B cell (primary cell): ENCODE data around the gene TUBA3E. TPM values are rescaled to one million over a fixed set of nuclear protein-coding genes. Genes with fewer than 3 reads are reported as not detected.
"Not testable (repeated sequence)": the region's sequence is repeated elsewhere in the genome, so short reads cannot be mapped to it uniquely, and the experiment has no call there.

Experiments used
- ATAC-seq: fragments of 200-7000 bp; cut with Tn5 transposase; one replicate; pipeline ENCODE4 v1.10.0; 2021; ENCODE audit warnings: low read depth, mild to moderate bottlenecking, moderate number of reproducible peaks, moderate library complexity
- CTCF ChIA-PET: fragments of 350-600 bp; sonication (Branson Sonifier 250); formaldehyde crosslinking; loops from one replicate; lab custom pipeline; 2021; ENCODE audit warnings: antibody characterized with exemption, inconsistent platforms; lab: Charles Lee
- POLR2A ChIA-PET: fragments of 350-600 bp; sonication (Branson Sonifier 250); formaldehyde crosslinking; loops from one replicate; lab custom pipeline; 2021; ENCODE audit warnings: antibody characterized with exemption; lab: Charles Lee
- DNase-seq: peaks from one replicate; pipeline ENCODE4 v3.0.0; 2013
- H2AFZ ChIP-seq: 2 replicates; pipeline ENCODE4 v1.6.1; 2012; ENCODE audit warnings: mild to moderate bottlenecking, low read depth, low read length; ENCODE audit not compliant: insufficient read depth, poor library complexity, severe bottlenecking
- H3K27ac ChIP-seq, 2 donors: 1 replicate in 1 of 2; 2 replicates in 1 of 2; pipeline ENCODE4 v1.5.1; 2012 to 2013; ENCODE audit warnings: low read length in 2 of 2, mild to moderate bottlenecking in 2 of 2, moderate library complexity in 1 of 2
- H3K27me3 ChIP-seq, 4 experiments: fragments of 200-600 bp in 1 of 4; sonication (generic) in 1 of 4; replicated peaks in 1 of 4; 1 replicate in 2 of 4; 2 replicates in 2 of 4; pipeline versions ENCODE4 v1.6.1 to v1.7.0; 2013 to 2016; ENCODE audit warnings: low read length in 3 of 4, mild to moderate bottlenecking in 2 of 4, mixed read lengths in 1 of 4, moderate library complexity in 1 of 4; ENCODE audit not compliant: insufficient read depth in 4 of 4, control insufficient read depth in 3 of 4; ENCODE audit errors: control extremely low read depth in 1 of 4
- H3K36me3 ChIP-seq, 2 experiments: replicated peaks in 1 of 2; 1 replicate in 1 of 2; 2 replicates in 1 of 2; pipeline versions ENCODE4 v1.6.1 to v1.7.1; 2013; ENCODE audit warnings: low read length in 1 of 2; ENCODE audit not compliant: insufficient read depth in 2 of 2, control insufficient read depth in 1 of 2; ENCODE audit errors: control extremely low read depth in 1 of 2, extremely low read depth in 1 of 2
- H3K4me1 ChIP-seq, 2 donors: fragments of 200-600 bp in 1 of 2; sonication (generic) in 1 of 2; 1 replicate in 1 of 2; 2 replicates in 1 of 2; pipeline versions ENCODE4 v1.5.1 to v1.6.1; 2013 to 2017; ENCODE audit warnings: low read length in 2 of 2; ENCODE audit not compliant: control insufficient read depth in 2 of 2, insufficient read depth in 2 of 2
- H3K4me2 ChIP-seq: replicated peaks from 2 replicates; pipeline ENCODE3; 2012; ENCODE audit warnings: mild to moderate bottlenecking, low read depth, low read length; ENCODE audit not compliant: poor library complexity, severe bottlenecking
- H3K4me3 ChIP-seq, 5 experiments: fragments of 200-600 bp in 1 of 5; sonication (generic) in 1 of 5; 1 replicate in 3 of 5; 2 replicates in 2 of 5; pipeline versions ENCODE4 v1.5.1 to v1.7.0; 2011 to 2016; ENCODE audit warnings: low read length in 4 of 5, mild to moderate bottlenecking in 4 of 5, low read depth in 2 of 5, control low read depth in 1 of 5, moderate library complexity in 1 of 5; ENCODE audit not compliant: insufficient read depth in 1 of 5; ENCODE audit errors: control extremely low read depth in 1 of 5, extremely low read depth in 1 of 5
- H3K79me2 ChIP-seq: fragments of 200-600 bp; sonication (generic); one replicate; pipeline ENCODE4 v1.6.0; 2016; ENCODE audit warnings: low read length; ENCODE audit not compliant: control insufficient read depth, insufficient read depth
- H3K9ac ChIP-seq: fragments of 200-600 bp; sonication (generic); 2 replicates; pipeline ENCODE4 v1.6.1; 2017; ENCODE audit warnings: mild to moderate bottlenecking, low read length, moderate library complexity
- H3K9me3 ChIP-seq, 3 donors: one replicate each; pipeline versions ENCODE4 v1.6.1 to v1.7.1; 2013; ENCODE audit warnings: low read length in 2 of 3; ENCODE audit not compliant: control insufficient read depth in 2 of 3, insufficient read depth in 1 of 3; ENCODE audit errors: control extremely low read depth in 1 of 3
- H4K20me1 ChIP-seq: 2 replicates; pipeline ENCODE4 v1.6.0; 2012; ENCODE audit warnings: mild to moderate bottlenecking, low read length; ENCODE audit not compliant: insufficient read depth, control insufficient read depth, poor library complexity, severe bottlenecking
- H3K27ac Mint-ChIP-seq: one replicate; pipeline ENCODE4 v1.8.0; 2021; ENCODE audit warnings: mixed read lengths
- H3K27me3 Mint-ChIP-seq: one replicate; pipeline ENCODE4 v1.8.0; 2021; ENCODE audit warnings: mixed read lengths
- H3K4me1 Mint-ChIP-seq: one replicate; pipeline ENCODE4 v1.8.0; 2021; ENCODE audit warnings: mixed read lengths
- H3K4me3 Mint-ChIP-seq: one replicate; pipeline ENCODE4 v1.8.0; 2021; ENCODE audit warnings: mixed read lengths
- H3K9me3 Mint-ChIP-seq: one replicate; pipeline ENCODE4 v1.8.0; 2022; ENCODE audit warnings: mixed read lengths; ENCODE audit not compliant: insufficient read depth
- CTCF ChIP-seq: fragments of 200-600 bp; IDR thresholded peaks from one replicate; pipeline ENCODE4 v1.8.0; 2022; ENCODE audit warnings: antibody characterized with exemption, mild to moderate bottlenecking
- EZH2 ChIP-seq: IDR thresholded peaks from 2 replicates; pipeline ENCODE4 v1.6.1; 2012; ENCODE audit warnings: borderline replicate concordance, low read depth, mild to moderate bottlenecking, moderate library complexity, low read length; ENCODE audit not compliant: insufficient read depth, poor library complexity, severe bottlenecking
- WGBS: methylation state at CpG from one replicate; pipeline ENCODE4 v1.1.5; 2013; ENCODE audit warnings: missing lambda C conversion rate; ENCODE audit not compliant: insufficient coverage; 5-methylcytosine and 5-hydroxymethylcytosine counted together
- intact Hi-C: fragments of 100-400 bp; cut with micrococcal nuclease; formaldehyde crosslinking; loops from one replicate; pipeline ENCODE4 v1.10.0; 2022
- polyA plus RNA-seq: library from polyadenylated mRNA; depleted of rRNA; stranded (reverse); fragments of >200 nt; gene quantifications from 2 replicates; pipeline ENCODE4 v1.2.3, GENCODE V29; 2012
- total RNA-seq, 2 donors: library from RNA; stranded (reverse); fragments of 120-200 nt in 1 of 2; gene quantifications; 1 replicate in 1 of 2; 2 replicates in 1 of 2; pipeline versions ENCODE4 v1.2.3 to v1.2.4, GENCODE V29; 2013 to 2022

Gene TUBA3E
- total and polyA plus RNA-seq, 2 donors (not counting 1 experiment from before 2014, with no cell fraction given) = not detected

- ChIA-PET CTCF (no interaction called here), POLR2A (no interaction called here)
- TF ChIP-seq EZH2 (no peak), CTCF (no peak)
- H3K27ac ChIP-seq = no peak overlapping the region
- DNase-seq (no peak), ATAC-seq (no peak)
- no peaks in the 10 kb centered on the region for H3K27me3 ChIP-seq
- H3K36me3 ChIP-seq = peaks cover 2 to 48% of the 10 kb centered on the region in 2 experiments
- H3K27ac Mint-ChIP-seq = no peak overlapping the region
- no peaks in the 10 kb centered on the region for H3K9me3 Mint-ChIP-seq
- intact Hi-C loops = no loop called here
- no peaks in the 10 kb centered on the region for H3K4me1 ChIP-seq
- H3K79me2 ChIP-seq = no peaks in the 10 kb centered on the region
- H3K4me2 ChIP-seq = no peak overlapping the region
- H3K9ac ChIP-seq = no peak overlapping the region
- H3K4me3 Mint-ChIP-seq = no peak overlapping the region
- no peak overlapping the region for H2AFZ ChIP-seq
- no peaks in the 10 kb centered on the region for H4K20me1 ChIP-seq
- WGBS = 100% methylated on average over 4 of the region's 7 CpGs
- H3K4me3 ChIP-seq = no peak overlapping the region
- H3K27me3 Mint-ChIP-seq = no peaks in the 10 kb centered on the region
- no peaks in the 10 kb centered on the region for H3K9me3 ChIP-seq
- no peaks in the 10 kb centered on the region for H3K4me1 Mint-ChIP-seq
Measured at GRCh38 chr2:130169896-130170295, 28.3 kb downstream of the TUBA3E start.

- CTCF ChIA-PET, H3K79me2 ChIP-seq, H2AFZ ChIP-seq, H3K4me1 ChIP-seq, H3K4me3 ChIP-seq, H3K27ac Mint-ChIP-seq, H3K4me1 Mint-ChIP-seq, H3K9me3 Mint-ChIP-seq, H3K4me3 Mint-ChIP-seq, ATAC-seq, H3K27me3 ChIP-seq, POLR2A ChIA-PET, H3K27ac ChIP-seq, H3K4me2 ChIP-seq, H3K9me3 ChIP-seq, H4K20me1 ChIP-seq, H3K27me3 Mint-ChIP-seq, intact Hi-C loops, DNase-seq, H3K9ac ChIP-seq: not testable (repeated sequence)
- no CpG with 5 or more reads among the region's 3 CpGs for WGBS
- peaks cover 2 to 48% of the 10 kb centered on the region in 2 experiments for H3K36me3 ChIP-seq
Measured at GRCh38 chr2:130169163-130169562, 29.1 kb downstream of the TUBA3E start.

DNA sequence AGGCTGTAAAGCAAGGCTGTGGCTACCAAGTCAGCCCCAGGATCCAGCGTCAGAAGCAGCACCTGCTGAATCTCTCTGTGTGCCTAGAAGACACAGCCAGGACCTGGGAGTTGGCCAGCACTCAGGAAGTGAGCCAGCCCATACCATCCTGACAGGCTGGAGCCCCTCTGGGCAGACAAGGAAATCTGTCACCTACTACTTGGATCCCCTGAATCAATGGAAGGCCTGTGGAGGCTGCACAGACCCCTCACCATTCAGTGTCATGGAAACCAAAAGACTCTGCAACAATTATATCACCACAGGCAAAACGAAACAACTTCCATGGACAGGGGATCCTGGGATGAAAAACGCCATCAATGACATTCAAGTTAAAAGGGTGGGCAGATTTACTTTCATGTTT is 31.6 kb downstream of the TUBA3E start:
- CTCF ChIA-PET, H3K4me1 Mint-ChIP-seq, H3K4me3 ChIP-seq, H3K27ac Mint-ChIP-seq, H3K27me3 ChIP-seq, POLR2A ChIA-PET, H3K27ac ChIP-seq, H3K4me2 ChIP-seq, H3K9me3 ChIP-seq, H3K4me3 Mint-ChIP-seq, intact Hi-C loops, H3K9me3 Mint-ChIP-seq, H3K4me1 ChIP-seq, DNase-seq, H2AFZ ChIP-seq, H3K9ac ChIP-seq, H3K79me2 ChIP-seq, H3K27me3 Mint-ChIP-seq, ATAC-seq, H4K20me1 ChIP-seq: not testable (repeated sequence)
- WGBS = 100% methylated on average over 3 of the region's 3 CpGs
- H3K36me3 ChIP-seq = peaks cover 2 to 43% of the 10 kb centered on the region in 2 experiments
